ENCODE measurements around the gene CCNI. TPM values are rescaled to one million over a fixed set of nuclear protein-coding genes. Genes with fewer than 3 reads are reported as not detected.
"Not testable (repeated sequence)": the region's sequence is repeated elsewhere in the genome, so short reads cannot be mapped to it uniquely, and the experiment has no call there.

CCNI gene
- total RNA-seq, 1 donor from 2014 or later = 303 TPM

- Mint-ChIP-seq H3K27ac (ENCODE audit: unreplicated experiment) (no peak overlapping the region), H3K4me1 (ENCODE audit: unreplicated experiment) (no peaks in the 10 kb centered on the region)
- TF ChIP-seq, protein P1, sequence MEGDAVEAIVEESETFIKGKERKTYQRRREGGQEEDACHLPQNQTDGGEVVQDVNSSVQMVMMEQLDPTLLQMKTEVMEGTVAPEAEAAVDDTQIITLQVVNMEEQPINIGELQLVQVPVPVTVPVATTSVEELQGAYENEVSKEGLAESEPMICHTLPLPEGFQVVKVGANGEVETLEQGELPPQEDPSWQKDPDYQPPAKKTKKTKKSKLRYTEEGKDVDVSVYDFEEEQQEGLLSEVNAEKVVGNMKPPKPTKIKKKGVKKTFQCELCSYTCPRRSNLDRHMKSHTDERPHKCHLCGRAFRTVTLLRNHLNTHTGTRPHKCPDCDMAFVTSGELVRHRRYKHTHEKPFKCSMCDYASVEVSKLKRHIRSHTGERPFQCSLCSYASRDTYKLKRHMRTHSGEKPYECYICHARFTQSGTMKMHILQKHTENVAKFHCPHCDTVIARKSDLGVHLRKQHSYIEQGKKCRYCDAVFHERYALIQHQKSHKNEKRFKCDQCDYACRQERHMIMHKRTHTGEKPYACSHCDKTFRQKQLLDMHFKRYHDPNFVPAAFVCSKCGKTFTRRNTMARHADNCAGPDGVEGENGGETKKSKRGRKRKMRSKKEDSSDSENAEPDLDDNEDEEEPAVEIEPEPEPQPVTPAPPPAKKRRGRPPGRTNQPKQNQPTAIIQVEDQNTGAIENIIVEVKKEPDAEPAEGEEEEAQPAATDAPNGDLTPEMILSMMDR (IDR thresholded peaks at IDR 0.05; ENCODE audit: unreplicated experiment) = no peak
Observed at GRCh38 chr4:77036206-77036605, 39.6 kb downstream of the CCNI start.

DNA sequence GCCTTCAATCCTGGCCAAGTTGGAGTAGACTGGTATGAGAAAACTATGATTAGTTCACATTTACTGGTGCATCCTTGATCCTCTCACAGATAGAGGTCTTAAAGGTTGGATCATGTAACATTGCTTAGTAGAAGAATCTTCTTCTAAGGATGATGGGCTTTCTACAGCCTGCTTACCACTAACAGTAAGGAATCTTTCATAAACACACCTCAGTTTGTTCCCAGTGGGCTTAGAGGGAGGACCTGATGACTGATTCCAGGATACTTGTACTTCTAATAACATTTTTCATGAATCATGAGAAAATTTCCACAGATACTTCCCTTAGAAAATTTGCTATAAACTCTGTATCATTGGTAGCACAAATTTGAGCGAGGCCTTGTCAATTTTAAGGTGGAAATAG, 40.6 kb downstream of the CCNI start:
- Mint-ChIP-seq H3K9me3 (ENCODE audit: unreplicated experiment) (no peaks in the 10 kb centered on the region), H3K36me3 (ENCODE audit: low read depth, unreplicated experiment) (peaks cover 30% of the 10 kb centered on the region), H3K27ac (ENCODE audit: unreplicated experiment) (no peak overlapping the region), H3K4me3 (ENCODE audit: unreplicated experiment) (no peak overlapping the region), H3K4me1 (ENCODE audit: unreplicated experiment) (no peaks in the 10 kb centered on the region), H3K27me3 (ENCODE audit: unreplicated experiment) (no peaks in the 10 kb centered on the region)
- DNase-seq (ENCODE audit: low spot score) = no peak
- TF ChIP-seq, protein P1 (IDR thresholded peaks at IDR 0.05; ENCODE audit: unreplicated experiment) = no peak

More at GRCh38 chr4:77036206-77036605, 39.6 kb downstream of the CCNI start:
- Mint-ChIP-seq H3K36me3 (ENCODE audit: low read depth, unreplicated experiment) (peaks cover 28% of the 10 kb centered on the region), H3K9me3 (ENCODE audit: unreplicated experiment) (no peaks in the 10 kb centered on the region), H3K4me3 (ENCODE audit: unreplicated experiment) (no peak overlapping the region), H3K27me3 (ENCODE audit: unreplicated experiment) (no peaks in the 10 kb centered on the region)
- no peak for DNase-seq (ENCODE audit: low spot score)

GRCh38 chr4:77031544-77031943, 44.2 kb downstream of the CCNI start:
- Mint-ChIP-seq H3K36me3 (ENCODE audit: low read depth, unreplicated experiment) (peaks cover 48% of the 10 kb centered on the region), H3K27me3 (ENCODE audit: unreplicated experiment) (no peaks in the 10 kb centered on the region), H3K4me1 (ENCODE audit: unreplicated experiment) (no peaks in the 10 kb centered on the region), H3K4me3 (ENCODE audit: unreplicated experiment) (no peak overlapping the region), H3K27ac (ENCODE audit: unreplicated experiment) (no peak overlapping the region), H3K9me3 (ENCODE audit: unreplicated experiment) (no peaks in the 10 kb centered on the region)
- TF ChIP-seq, protein P1 (IDR thresholded peaks at IDR 0.05; ENCODE audit: unreplicated experiment) = no peak
- no peak for DNase-seq (ENCODE audit: low spot score)

DNA sequence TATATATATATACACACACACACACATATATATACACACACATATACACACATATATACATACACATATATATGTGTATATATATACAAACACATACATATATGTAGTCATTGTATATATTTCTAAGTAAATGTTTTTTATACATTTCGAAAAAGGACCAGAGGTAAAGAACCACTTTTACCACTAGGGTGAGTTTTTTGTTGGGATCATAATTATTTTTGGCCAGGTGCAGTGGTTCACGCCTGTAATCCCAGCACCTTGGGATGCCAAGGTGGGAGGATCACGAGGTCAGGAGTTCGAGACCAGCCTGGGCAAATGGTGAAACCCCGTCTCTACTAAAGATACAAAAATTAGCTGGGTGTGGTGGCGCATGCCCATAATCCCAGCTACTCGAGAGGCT, 46.0 kb downstream of the CCNI start:
- not testable (repeated sequence) for H3K4me1 Mint-ChIP-seq (ENCODE audit: unreplicated experiment); H3K9me3 Mint-ChIP-seq (ENCODE audit: unreplicated experiment); H3K27ac Mint-ChIP-seq (ENCODE audit: unreplicated experiment); DNase-seq (ENCODE audit: low spot score); H3K27me3 Mint-ChIP-seq (ENCODE audit: unreplicated experiment); H3K4me3 Mint-ChIP-seq (ENCODE audit: unreplicated experiment)
- H3K36me3 Mint-ChIP-seq (ENCODE audit: low read depth, unreplicated experiment) = peaks cover 55% of the 10 kb centered on the region
- TF ChIP-seq, protein P1 (IDR thresholded peaks at IDR 0.05; ENCODE audit: unreplicated experiment) = peak; percentile 47

DNA sequence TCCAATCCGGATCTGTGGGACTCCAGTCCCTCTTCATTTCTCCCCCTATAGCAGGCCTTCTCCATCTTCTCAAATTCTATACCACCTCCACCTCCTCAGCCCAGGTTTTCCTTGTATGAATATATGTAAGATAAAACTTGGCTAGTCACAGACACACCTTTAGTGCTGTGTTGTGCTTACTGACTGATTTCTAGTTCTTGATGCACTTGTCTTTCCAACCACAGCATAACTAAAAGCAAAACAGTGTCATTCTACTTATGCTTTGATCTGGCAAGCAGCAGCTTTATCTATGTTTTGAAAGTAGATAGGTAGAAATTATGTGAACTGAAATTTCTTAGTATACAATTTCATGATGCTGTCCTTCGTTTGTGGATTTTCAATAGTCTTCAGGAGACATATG, 47.5 kb downstream of the CCNI start:
- Mint-ChIP-seq H3K27ac (ENCODE audit: unreplicated experiment) (no peak overlapping the region), H3K27me3 (ENCODE audit: unreplicated experiment) (no peaks in the 10 kb centered on the region), H3K4me1 (ENCODE audit: unreplicated experiment) (peaks cover 8% of the 10 kb centered on the region), H3K4me3 (ENCODE audit: unreplicated experiment) (no peak overlapping the region), H3K9me3 (ENCODE audit: unreplicated experiment) (no peaks in the 10 kb centered on the region), H3K36me3 (ENCODE audit: low read depth, unreplicated experiment) (peaks cover 59% of the 10 kb centered on the region)
- TF ChIP-seq, protein P1 (IDR thresholded peaks at IDR 0.05; ENCODE audit: unreplicated experiment) = no peak
- DNase-seq (ENCODE audit: low spot score) = no peak
